A549 (cell line): ENCODE data around the gene TYRO3.

Experiments used
- BHLHE40 ChIP-seq: IDR thresholded peaks from 2 replicates; pipeline ENCODE4 v1.6.1; 2012; ENCODE audit warnings: low read depth, low read length, inconsistent platforms
- CTCF ChIP-seq: fragments of >200 bp; sonication (Bioruptor Twin); formaldehyde crosslinking; IDR thresholded peaks from 3 replicates; pipeline ENCODE4 v1.5.1; 2016
- ELK1 ChIP-seq: fragments of 150-350 bp; IDR thresholded peaks from 2 replicates; pipeline ENCODE4 v1.6.1; 2014; ENCODE audit warnings: low read depth, mild to moderate bottlenecking, low read length
- ESRRA ChIP-seq: fragments of 150-350 bp; IDR thresholded peaks from 2 replicates; pipeline ENCODE4 v1.6.1; 2014; ENCODE audit warnings: mild to moderate bottlenecking, low read length, borderline replicate concordance
- FOSL2 ChIP-seq, 2 experiments: fragments of 450-650 bp in 1 of 2; fragments of >200 bp in 1 of 2; sonication (Bioruptor Twin) in 1 of 2; formaldehyde crosslinking; IDR thresholded peaks; 2 replicates each; pipeline versions ENCODE4 v1.5.0 to v1.6.1; 2016 to 2020; ENCODE audit warnings: mild to moderate bottlenecking in 1 of 2, moderate library complexity in 1 of 2
- HOXA7 ChIP-seq: fragments of 250-450 bp; sonication (Bioruptor Pico); IDR thresholded peaks from 2 replicates; pipeline ENCODE4 v1.5.0; 2020; ENCODE audit warnings: mild to moderate bottlenecking, moderate library complexity
- JUN ChIP-seq, 2 experiments: fragments of >200 bp; sonication (Bioruptor Twin); formaldehyde crosslinking; IDR thresholded peaks; 2 replicates in 1 of 2; 3 replicates in 1 of 2; pipeline ENCODE4 v1.6.1; 2016 to 2017
- MAX ChIP-seq: IDR thresholded peaks from 2 replicates; pipeline ENCODE4 v1.6.1; 2012
- NPAS2 ChIP-seq: fragments of 250-450 bp; sonication (Bioruptor Pico); IDR thresholded peaks from 2 replicates; pipeline ENCODE4 v1.8.0; 2022; ENCODE audit warnings: mild to moderate bottlenecking, moderate library complexity, borderline replicate concordance
- NR3C1 ChIP-seq: fragments of >200 bp; sonication (Bioruptor Twin); formaldehyde crosslinking; IDR thresholded peaks from 3 replicates; pipeline ENCODE4 v1.6.1; 2017
- POLR2A ChIP-seq: IDR thresholded peaks from 2 replicates; pipeline ENCODE4 v1.6.1; 2012; ENCODE audit warnings: mild to moderate bottlenecking, low read length
- POLR2AphosphoS2 ChIP-seq: conservative IDR thresholded peaks from 2 replicates; pipeline ENCODE4 v1.6.1; 2012; ENCODE audit warnings: low read length, improper control_type of control experiment, inconsistent platforms
- ZFP36 ChIP-seq: fragments of 450-650 bp; IDR thresholded peaks from 2 replicates; pipeline ENCODE4 v1.6.1; 2014; ENCODE audit warnings: borderline replicate concordance; ENCODE audit not compliant: partially characterized antibody

- no peak for TF ChIP-seq NPAS2 (CRISPR knock-in tag)
- no peak for TF ChIP-seq CTCF
- TF ChIP-seq MAX = no peak
- TF ChIP-seq FOSL2 (IDR thresholded peaks at IDR 0.05) = no peak
- no peak for TF ChIP-seq FOSL2 (CRISPR knock-in tag; IDR thresholded peaks at IDR 0.05)
- TF ChIP-seq ESRRA = no peak
- no peak for TF ChIP-seq ZFP36
- TF ChIP-seq POLR2AphosphoS2 = no peak
- no peak for TF ChIP-seq JUN (IDR thresholded peaks at IDR 0.05)
- TF ChIP-seq ELK1 = no peak
- no peak for TF ChIP-seq POLR2A
- no peak for TF ChIP-seq NR3C1
- TF ChIP-seq HOXA7 (CRISPR knock-in tag) = no peak
- TF ChIP-seq BHLHE40 = no peak
Measured at GRCh38 chr15:41554343-41554742, 4.7 kb upstream of the TYRO3 start.
